NCI-H1105 (cell line): ENCODE measurements around the gene ZNF217.
"Not testable (repeated sequence)": the region's sequence is repeated elsewhere in the genome, so short reads cannot be mapped to it uniquely, and the experiment has no call there.

Source experiments
- DNase-seq: peaks from one replicate; lab custom pipeline; 2025; lab: John Stamatoyannopoulos, UW

Gene ZNF217

GRCh38 chr20:53593466-53594007 is at the start of gene ZNF217:
Gene ZNF217 (minus strand): TSS chr20:53593839. CDS start chr20:53582826, 11,013 bp downstream.
- peak; percentile 15 for DNase-seq

GRCh38 chr20:53643031-53643832 is 49.6 kb upstream of the ZNF217 start:
- no peak for DNase-seq

GRCh38 chr20:53642196-53643030 is 48.8 kb upstream of the ZNF217 start:
- no peak for DNase-seq

- DNase-seq: no peak
Observed at GRCh38 chr20:53639647-53640440, 46.2 kb upstream of the ZNF217 start.

DNA sequence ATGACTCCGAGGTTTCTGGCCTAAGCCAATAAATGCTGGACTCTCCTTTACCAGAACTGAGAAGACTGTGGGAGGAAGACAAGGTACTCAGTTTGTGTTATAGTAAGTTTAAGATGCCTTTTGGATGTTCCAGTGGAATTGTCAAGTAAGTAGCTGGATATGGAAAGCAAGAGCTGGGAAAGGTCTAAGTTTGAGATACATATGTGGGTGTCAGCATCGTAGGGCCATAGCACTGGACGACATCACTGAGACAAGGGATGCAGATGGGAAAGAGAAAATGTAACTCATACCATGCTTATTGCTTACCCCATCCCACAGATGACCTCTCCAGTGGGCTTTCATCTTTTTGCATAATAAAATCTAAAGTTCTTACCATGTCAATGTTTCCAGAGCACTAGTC is 45.5 kb upstream of the ZNF217 start:
- DNase-seq: no peak

DNA sequence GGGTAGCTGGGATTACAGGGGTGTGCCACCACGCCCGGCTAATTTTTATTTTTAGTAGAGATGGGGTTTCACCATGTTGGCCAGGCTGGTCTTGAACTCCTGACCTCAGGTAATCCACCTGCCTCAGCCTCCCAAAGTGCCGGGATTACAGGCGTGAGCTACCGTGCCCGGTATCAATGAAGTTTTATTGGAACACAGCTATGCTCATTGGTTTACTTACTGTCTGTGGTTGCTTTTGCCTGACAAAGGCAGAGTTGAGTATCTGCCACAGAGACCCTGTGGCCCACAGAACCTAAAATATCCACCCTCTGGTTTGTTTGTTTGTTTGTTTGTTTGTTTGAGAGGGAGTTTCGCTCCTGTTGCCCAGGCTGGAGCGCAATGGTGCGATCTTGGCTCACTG is 43.7 kb upstream of the ZNF217 start:
- DNase-seq: not testable (repeated sequence)

DNA sequence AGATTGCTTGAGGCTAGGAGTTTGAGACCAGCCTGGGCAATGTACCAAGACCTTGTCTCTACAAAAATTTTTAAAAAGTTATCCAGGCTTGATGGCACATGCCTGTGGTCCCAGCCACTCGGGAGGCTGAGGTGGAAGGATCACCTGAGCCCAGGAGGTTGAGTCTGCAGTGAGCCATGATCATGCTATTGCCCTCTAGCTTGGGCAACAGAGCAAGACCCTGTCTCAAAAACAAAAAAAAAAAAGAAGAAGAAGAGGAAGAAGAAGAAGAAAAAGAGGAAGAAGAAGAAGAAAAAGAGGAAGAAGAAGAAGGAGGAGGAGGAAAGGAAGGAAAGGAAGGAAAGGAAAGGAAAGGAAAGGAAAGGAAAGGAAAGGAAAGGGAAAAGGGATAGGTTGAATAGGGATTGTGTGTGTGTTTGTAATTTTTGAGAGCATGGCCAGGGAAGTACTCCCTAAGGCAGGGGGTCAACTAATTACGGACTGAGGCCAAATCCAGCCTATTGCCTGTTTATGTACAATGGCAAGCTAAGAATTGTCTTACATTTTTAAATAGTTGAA is 43.0 kb upstream of the ZNF217 start:
- DNase-seq: no peak

DNA sequence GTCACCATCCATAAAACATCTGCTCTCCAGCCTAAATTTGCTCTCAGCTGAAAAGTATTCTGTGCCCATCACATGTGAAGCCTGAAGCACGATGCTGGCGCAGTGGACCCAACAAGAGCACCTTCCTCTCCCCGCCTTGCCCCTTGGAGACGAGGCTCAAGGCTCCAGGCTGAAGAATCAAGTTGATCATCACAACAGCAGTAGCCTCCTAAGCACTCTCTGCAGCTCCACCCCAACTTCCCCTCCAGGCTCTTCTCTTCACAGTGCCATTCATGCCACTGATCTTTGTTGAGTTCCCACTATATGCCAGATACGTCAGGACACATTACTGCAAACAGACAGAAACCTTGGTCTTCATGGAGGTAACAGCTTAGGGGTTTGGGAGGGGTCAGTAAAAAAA is 41.6 kb upstream of the ZNF217 start:
- DNase-seq: no peak

DNA sequence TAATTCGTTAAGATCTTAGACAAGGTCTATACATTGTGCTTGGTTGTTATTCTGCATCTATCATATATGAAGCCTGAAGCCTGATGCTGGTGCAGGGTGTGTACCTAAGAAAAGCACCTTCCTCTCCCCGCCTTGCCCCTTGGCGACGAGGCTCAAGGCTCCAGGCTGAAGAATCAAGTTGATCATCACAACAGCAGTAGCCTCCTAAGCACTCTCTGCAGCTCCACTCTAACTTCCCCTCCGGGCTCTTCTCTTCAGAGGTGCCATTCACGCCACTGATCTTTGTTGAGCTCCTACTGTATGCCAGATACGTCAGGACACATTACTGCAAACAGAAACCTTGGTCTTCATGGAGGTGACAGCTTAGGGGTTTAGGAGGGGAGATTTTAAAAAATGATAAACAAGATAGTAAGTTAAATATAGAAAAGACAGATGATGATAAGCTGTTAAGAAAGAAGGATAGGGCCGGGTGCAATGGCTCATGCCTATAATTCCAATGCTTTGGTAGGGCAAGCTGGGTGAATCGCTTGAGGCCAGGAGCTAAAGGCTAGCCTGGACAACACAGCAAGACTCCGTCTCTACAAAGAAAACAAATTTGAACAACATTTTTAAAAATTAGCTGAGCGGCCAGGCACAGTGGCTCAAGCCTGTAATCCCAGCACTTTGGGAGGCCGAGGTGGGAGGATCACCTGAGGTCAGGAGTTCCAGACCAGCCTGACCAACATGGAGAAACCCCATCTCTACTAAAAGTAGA is 38.4 kb upstream of the ZNF217 start:
- DNase-seq: no peak

DNA sequence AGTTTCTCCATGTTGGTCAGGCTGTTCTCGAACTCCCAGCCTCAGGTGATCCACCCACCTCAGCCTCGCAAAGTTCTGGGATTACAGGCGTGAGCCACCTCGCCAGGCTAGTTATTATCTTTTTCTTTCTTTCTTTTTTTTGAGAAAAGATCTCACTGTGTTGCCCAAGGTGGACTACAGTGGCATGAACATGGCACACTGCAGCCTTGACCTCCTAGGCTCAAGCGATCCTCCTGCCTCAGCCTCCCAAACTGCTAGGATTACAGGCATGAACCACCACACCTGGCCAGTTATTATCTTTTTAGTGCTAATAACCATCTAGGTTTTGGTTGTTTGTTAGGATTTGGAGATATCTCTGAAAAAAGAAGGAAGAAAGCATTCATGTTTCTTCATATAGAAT is 35.8 kb upstream of the ZNF217 start:
- no peak for DNase-seq

- DNase-seq: not testable (repeated sequence)
Observed at GRCh38 chr20:53628758-53629157, 35.1 kb upstream of the ZNF217 start.

GRCh38 chr20:53628076-53628475 is 34.4 kb upstream of the ZNF217 start:
- no peak for DNase-seq

- not testable (repeated sequence) for DNase-seq
Observed at GRCh38 chr20:53627001-53627400, 33.4 kb upstream of the ZNF217 start.

DNA sequence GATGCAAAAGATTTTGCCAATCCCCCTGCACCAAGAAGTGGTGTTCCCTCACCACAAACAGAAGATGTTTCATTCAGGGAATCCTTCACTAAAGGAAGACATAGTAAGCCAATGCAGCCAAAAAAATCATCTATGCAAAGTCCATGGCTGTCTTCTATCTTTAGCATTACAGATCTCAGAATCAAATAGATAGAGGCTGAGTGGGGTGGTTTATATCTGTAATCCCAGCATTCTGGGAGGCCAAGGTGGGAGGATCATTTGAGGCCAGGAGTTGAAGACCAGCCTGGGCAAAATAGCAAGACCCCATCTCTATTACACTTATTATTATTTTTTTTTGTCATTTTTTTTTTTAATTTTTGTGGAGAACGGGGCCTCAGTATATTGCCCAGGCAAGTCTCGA is 32.9 kb upstream of the ZNF217 start:
- no peak for DNase-seq

DNA sequence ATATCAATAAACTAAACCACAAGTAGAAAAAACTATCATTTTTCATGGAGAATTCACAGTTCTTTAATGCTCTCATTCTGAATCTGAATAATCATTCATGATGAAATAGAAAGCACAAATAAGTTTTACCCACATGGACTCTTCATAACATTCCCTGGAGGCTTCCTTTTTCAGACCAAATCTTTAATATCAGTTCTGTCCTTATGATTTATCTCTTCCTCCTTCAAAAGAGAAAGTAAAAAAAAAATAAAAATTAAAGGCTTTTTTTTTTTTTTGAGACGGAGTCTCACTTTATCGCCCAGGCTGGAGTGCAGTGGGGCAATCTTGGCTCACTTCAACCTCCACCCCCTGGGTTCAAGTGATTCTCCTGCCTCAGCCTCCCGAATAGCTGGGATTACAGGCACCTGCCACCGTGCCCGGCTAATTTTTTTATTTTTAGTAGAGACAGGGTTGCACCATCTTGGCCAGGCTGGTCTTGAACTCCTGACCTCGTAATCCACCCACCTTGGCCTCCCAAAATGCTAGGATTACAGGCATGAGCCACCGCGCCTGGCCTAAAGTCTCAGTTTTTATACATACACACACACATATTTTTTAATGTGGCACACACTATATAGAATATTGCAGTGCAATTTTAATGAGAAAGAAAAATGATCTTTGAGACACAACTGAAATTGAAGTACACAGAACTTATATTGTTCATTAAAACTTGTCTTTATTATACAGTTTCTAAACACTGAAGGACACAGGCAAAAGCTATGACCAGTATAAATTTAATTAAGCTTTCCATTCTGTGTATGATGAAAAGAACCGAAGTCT is 31.9 kb upstream of the ZNF217 start:
- no peak for DNase-seq

- not testable (repeated sequence) for DNase-seq
Observed at GRCh38 chr20:53624927-53625250, 31.2 kb upstream of the ZNF217 start.

DNA sequence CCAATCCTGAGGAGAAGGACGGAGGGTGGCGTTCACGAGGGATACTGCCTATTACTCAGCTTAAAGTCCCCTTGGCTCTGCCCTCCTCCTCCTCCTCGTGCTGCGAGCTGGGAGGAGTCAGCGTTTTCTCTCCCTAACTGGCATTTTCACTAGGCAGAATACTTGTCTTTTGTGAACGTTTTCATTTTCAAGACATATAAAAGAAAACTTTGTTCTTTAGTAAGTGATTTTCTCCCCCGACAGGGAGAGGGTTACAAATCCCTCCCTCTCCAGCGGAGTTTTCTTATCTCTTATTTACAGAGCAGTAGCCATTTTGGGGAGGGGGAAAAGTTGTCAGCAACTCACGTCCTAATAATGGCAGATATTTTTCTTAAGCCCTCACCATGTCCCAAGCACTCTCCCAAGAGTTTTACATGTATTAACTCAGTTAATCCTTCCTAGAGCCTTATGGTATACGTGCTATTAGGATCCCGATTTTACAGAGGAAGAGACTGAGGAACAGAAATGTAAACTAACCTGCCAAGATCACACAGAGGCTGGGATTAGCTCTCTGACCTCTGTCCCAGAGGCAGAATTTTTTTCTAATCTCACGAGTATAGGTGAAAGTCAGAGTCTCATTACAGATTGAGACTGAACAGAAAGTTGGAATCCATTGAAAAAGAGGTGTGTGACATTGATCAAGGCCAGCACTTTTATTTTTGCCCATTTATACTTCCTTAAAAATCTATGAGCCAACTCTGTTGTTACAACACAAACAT is 30.0 kb upstream of the ZNF217 start:
- DNase-seq: no peak

DNA sequence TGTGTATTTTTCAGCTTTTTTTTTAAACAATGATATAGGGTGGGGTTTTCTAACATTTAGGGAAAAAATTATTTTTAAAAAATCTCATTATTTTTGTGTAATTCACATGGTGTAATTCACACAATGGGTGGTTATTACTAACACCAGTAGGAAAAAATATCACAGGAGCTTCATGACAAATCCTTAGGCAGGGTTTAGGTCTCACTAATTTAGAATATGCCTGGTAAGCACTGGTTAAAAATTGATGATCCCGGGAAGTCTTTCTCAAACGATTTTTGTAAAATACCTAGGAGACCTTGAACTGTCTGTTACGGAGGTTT is 29.5 kb upstream of the ZNF217 start:
- DNase-seq: no peak

DNA sequence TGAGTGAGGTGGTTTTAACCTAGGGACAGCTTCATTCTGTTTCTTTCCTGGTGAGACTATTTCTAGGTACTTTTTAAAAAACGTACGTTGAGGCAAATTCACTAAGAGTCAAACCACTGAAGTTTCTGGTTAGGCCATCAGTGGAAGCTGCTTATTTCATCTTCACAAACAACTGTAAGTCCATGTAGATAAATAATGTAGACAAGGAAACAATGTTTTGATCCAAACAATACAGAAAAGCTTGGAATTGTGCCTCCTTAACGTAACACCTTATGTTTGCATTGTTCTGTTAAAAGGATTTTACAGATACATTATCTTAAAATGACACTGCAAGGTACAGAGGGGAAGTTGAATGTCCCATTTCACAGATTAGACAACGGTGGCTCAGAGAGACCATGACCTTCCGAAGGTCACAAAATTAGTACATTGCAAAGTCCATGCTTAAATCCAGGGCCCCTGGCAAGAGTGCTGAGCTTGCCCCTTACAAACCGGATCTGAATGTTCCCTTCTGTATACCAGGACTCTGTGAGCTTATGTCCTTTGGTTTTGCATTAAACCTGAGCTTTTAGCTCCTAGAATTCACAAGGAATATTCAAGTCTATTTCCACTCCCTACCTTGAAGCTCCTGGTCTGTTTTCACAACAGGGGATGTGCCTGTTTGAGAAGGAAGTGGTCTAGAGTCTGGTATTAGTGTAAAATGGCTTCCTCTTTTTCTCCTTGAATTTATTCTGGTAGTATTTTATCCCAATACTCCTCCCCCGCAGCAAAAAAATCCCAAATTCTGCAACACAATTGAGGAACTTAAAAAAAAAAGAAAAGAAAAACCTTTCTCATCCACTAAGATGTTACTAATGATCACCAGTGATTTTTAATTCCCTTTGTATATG is 28.9 kb upstream of the ZNF217 start:
- DNase-seq: no peak
